ENCODE measurements around the gene LMO7.

Gene LMO7

GRCh38 chr13:75635828-75636435 is at the start of gene LMO7:
LMO7 (plus strand) TSS chr13:75636330; CDS start chr13:75636658, 328 bp downstream.
- no peak for FAIRE-seq
- peak; percentile 24 for DNase-seq (ENCODE audit: insufficient read length, low spot score)

GRCh38 chr13:75587679-75588078 is 48.5 kb upstream of the LMO7 start:
- FAIRE-seq (no peak), DNase-seq (ENCODE audit: insufficient read length, low spot score) (no peak)

GRCh38 chr13:75596657-75597182 is 39.4 kb upstream of the LMO7 start:
- DNase-seq (ENCODE audit: insufficient read length, low spot score): no peak
- no peak for FAIRE-seq

- DNase-seq (ENCODE audit: insufficient read length, low spot score): no peak
- no peak for FAIRE-seq
Observed at GRCh38 chr13:75600371-75600770, 35.8 kb upstream of the LMO7 start.

- DNase-seq (ENCODE audit: insufficient read length, low spot score): no peak
- no peak for FAIRE-seq
Observed at GRCh38 chr13:75603038-75603437, 33.1 kb upstream of the LMO7 start.

GRCh38 chr13:75607447-75607846 is 28.7 kb upstream of the LMO7 start:
- no peak for FAIRE-seq
- no peak for DNase-seq (ENCODE audit: insufficient read length, low spot score)

GRCh38 chr13:75610466-75610865 is 25.7 kb upstream of the LMO7 start:
- FAIRE-seq (no peak), DNase-seq (ENCODE audit: insufficient read length, low spot score) (no peak)

GRCh38 chr13:75612354-75612753 is 23.8 kb upstream of the LMO7 start:
- FAIRE-seq (no peak), DNase-seq (ENCODE audit: insufficient read length, low spot score) (no peak)

- FAIRE-seq (no peak), DNase-seq (ENCODE audit: insufficient read length, low spot score) (no peak)
Observed at GRCh38 chr13:75617230-75617629, 18.9 kb upstream of the LMO7 start.

- FAIRE-seq (no peak), DNase-seq (ENCODE audit: insufficient read length, low spot score) (no peak)
Observed at GRCh38 chr13:75618308-75618707, 17.8 kb upstream of the LMO7 start.

- no peak for DNase-seq (ENCODE audit: insufficient read length, low spot score)
- no peak for FAIRE-seq
Observed at GRCh38 chr13:75620020-75620419, 16.1 kb upstream of the LMO7 start.

GRCh38 chr13:75621147-75621546 is 15.0 kb upstream of the LMO7 start:
- FAIRE-seq: no peak

GRCh38 chr13:75628801-75629200 is 7.3 kb upstream of the LMO7 start:
- DNase-seq (ENCODE audit: insufficient read length, low spot score): no peak
- no peak for FAIRE-seq

More at GRCh38 chr13:75621147-75621546, 15.0 kb upstream of the LMO7 start:
- DNase-seq (ENCODE audit: insufficient read length, low spot score): peak; percentile 26

GRCh38 chr13:75633285-75633684 is 2.8 kb upstream of the LMO7 start:
- no peak for FAIRE-seq
- peak; percentile 30 for DNase-seq (ENCODE audit: insufficient read length, low spot score)

- FAIRE-seq (no peak), DNase-seq (ENCODE audit: insufficient read length, low spot score) (peak; percentile 12)
Observed at GRCh38 chr13:75635101-75635827, 866 bp upstream of the LMO7 start.

- no peak for FAIRE-seq
Observed at GRCh38 chr13:75636436-75637180, 478 bp downstream of the LMO7 start.

GRCh38 chr13:75637181-75637750 is 1.1 kb downstream of the LMO7 start:
- DNase-seq (ENCODE audit: insufficient read length, low spot score) (peak; percentile 14), FAIRE-seq (no peak)

More at GRCh38 chr13:75636436-75637180, 478 bp downstream of the LMO7 start:
- peak; percentile 35 for DNase-seq (ENCODE audit: insufficient read length, low spot score)

- no peak for FAIRE-seq
- no peak for DNase-seq (ENCODE audit: insufficient read length, low spot score)
Observed at GRCh38 chr13:75639454-75639853, 3.3 kb downstream of the LMO7 start.

GRCh38 chr13:75641026-75641425 is 4.9 kb downstream of the LMO7 start:
- FAIRE-seq (no peak), DNase-seq (ENCODE audit: insufficient read length, low spot score) (no peak)

GRCh38 chr13:75643182-75643581 is 7.1 kb downstream of the LMO7 start:
- FAIRE-seq (no peak), DNase-seq (ENCODE audit: insufficient read length, low spot score) (no peak)

- FAIRE-seq (no peak), DNase-seq (ENCODE audit: insufficient read length, low spot score) (no peak)
Observed at GRCh38 chr13:75643693-75644092, 7.6 kb downstream of the LMO7 start.

Data from HTR-8/SVneo (cell line).